ENCODE measurements around the gene ZBED3.
"Not testable (repeated sequence)": the region's sequence is repeated elsewhere in the genome, so short reads cannot be mapped to it uniquely, and the experiment has no call there.

ZBED3 gene

GRCh38 chr5:77086689-77087483 is at the start of gene ZBED3:
Gene ZBED3, minus strand, starts transcription at chr5:77087285. Its CDS starts 9,407 bp downstream, at chr5:77077878.
- no peak for DNase-seq

GRCh38 chr5:77133061-77133758 is 46.1 kb upstream of the ZBED3 start:
- no peak for DNase-seq

GRCh38 chr5:77131361-77131760 is 44.3 kb upstream of the ZBED3 start:
- no peak for DNase-seq

- DNase-seq = no peak
These were observed 42.4 kb upstream of the ZBED3 start for GRCh38 chr5:77129391-77129990.

GRCh38 chr5:77128411-77129061 is 41.5 kb upstream of the ZBED3 start:
- DNase-seq = no peak

GRCh38 chr5:77123057-77123456 is 36.0 kb upstream of the ZBED3 start:
- no peak for DNase-seq

GRCh38 chr5:77120706-77121105 is 33.6 kb upstream of the ZBED3 start:
- DNase-seq = no peak

GRCh38 chr5:77120086-77120485 is 33.0 kb upstream of the ZBED3 start:
- DNase-seq = no peak

- no peak for DNase-seq
These were observed 30.1 kb upstream of the ZBED3 start for GRCh38 chr5:77117161-77117560.

- DNase-seq = not testable (repeated sequence)
These were observed 19.9 kb upstream of the ZBED3 start for GRCh38 chr5:77107035-77107434.

GRCh38 chr5:77104813-77105212 is 17.7 kb upstream of the ZBED3 start:
- no peak for DNase-seq

- DNase-seq = no peak
These were observed 16.4 kb upstream of the ZBED3 start for GRCh38 chr5:77103457-77103856.

- no peak for DNase-seq
These were observed 15.5 kb upstream of the ZBED3 start for GRCh38 chr5:77102549-77102948.

- no peak for DNase-seq
These were observed 14.2 kb upstream of the ZBED3 start for GRCh38 chr5:77101298-77101697.

- no peak for DNase-seq
These were observed 8.1 kb upstream of the ZBED3 start for GRCh38 chr5:77095189-77095588.

GRCh38 chr5:77087484-77088261 is 588 bp upstream of the ZBED3 start:
- DNase-seq = no peak

GRCh38 chr5:77086368-77086688 is 757 bp downstream of the ZBED3 start:
- DNase-seq = peak; percentile 31

GRCh38 chr5:77083088-77083487 is 4.0 kb downstream of the ZBED3 start:
- no peak for DNase-seq

GRCh38 chr5:77082280-77082679 is 4.8 kb downstream of the ZBED3 start:
- DNase-seq = no peak

GRCh38 chr5:77080905-77081304 is 6.2 kb downstream of the ZBED3 start:
- no peak for DNase-seq

- DNase-seq = not testable (repeated sequence)
These were observed 6.6 kb downstream of the ZBED3 start for GRCh38 chr5:77080479-77080878.

- no peak for DNase-seq
These were observed 9.3 kb downstream of the ZBED3 start for GRCh38 chr5:77077829-77078176.
